Tibial nerve (tissue), 4 donors: ENCODE data around the gene NACA.

ENCODE experiments used
- EP300 ChIP-seq, 2 donors: sonication (generic); formaldehyde crosslinking; IDR thresholded peaks; one replicate each; pipeline ENCODE4 v1.6.1; 2017; ENCODE audit warnings: antibody characterized with exemption in 2 of 2, mild to moderate bottlenecking in 1 of 2
- POLR2A ChIP-seq, 2 donors: fragments of 450-650 bp; IDR thresholded peaks; one replicate each; pipeline ENCODE4 v1.6.1; 2017; ENCODE audit warnings: antibody characterized with exemption in 2 of 2, mild to moderate bottlenecking in 2 of 2, moderate library complexity in 2 of 2
- TF ChIP-seq, protein P1 (sequence below), 5 experiments: fragments of 200-600 bp in 3 of 5; fragments of 450-650 bp in 2 of 5; sonication (generic) in 3 of 5; IDR thresholded peaks; one replicate each; pipeline ENCODE4 v1.5.1; 2016 to 2019; ENCODE audit warnings: antibody characterized with exemption in 5 of 5, mild to moderate bottlenecking in 3 of 5, moderate library complexity in 2 of 5

DNA sequence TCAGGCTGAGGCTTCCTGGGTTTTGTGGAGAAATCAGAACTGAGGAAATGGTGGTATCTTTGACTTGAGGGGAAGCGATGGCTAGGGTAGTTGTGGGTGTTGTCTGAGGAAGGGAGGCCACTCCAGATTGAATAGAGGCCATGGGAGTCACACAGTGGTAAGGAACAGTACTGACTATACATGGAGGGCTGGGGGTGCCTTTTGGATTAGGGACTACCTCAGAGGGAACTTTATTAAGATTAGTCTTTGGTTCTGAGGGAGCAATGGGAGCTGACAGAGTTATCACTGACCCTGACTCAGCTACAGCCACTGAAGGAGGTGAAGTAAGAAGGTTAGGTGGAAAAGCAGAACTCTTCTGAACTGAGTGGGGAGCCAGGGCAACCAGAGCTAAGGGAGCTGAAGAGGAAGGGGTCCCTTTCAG, 4.4 kb downstream of the NACA start:
- no peak for TF ChIP-seq POLR2A (IDR thresholded peaks at IDR 0.05)
- TF ChIP-seq, protein P1, sequence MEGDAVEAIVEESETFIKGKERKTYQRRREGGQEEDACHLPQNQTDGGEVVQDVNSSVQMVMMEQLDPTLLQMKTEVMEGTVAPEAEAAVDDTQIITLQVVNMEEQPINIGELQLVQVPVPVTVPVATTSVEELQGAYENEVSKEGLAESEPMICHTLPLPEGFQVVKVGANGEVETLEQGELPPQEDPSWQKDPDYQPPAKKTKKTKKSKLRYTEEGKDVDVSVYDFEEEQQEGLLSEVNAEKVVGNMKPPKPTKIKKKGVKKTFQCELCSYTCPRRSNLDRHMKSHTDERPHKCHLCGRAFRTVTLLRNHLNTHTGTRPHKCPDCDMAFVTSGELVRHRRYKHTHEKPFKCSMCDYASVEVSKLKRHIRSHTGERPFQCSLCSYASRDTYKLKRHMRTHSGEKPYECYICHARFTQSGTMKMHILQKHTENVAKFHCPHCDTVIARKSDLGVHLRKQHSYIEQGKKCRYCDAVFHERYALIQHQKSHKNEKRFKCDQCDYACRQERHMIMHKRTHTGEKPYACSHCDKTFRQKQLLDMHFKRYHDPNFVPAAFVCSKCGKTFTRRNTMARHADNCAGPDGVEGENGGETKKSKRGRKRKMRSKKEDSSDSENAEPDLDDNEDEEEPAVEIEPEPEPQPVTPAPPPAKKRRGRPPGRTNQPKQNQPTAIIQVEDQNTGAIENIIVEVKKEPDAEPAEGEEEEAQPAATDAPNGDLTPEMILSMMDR (IDR thresholded peaks at IDR 0.05) = no peak
- no peak for TF ChIP-seq EP300 (IDR thresholded peaks at IDR 0.05)
